HepG2 (cell line): Measurements from ENCODE around the gene ANKEF1. TPM values are rescaled to one million over a fixed set of nuclear protein-coding genes. Genes with fewer than 3 reads are reported as not detected.

ENCODE experiments used
- ATAC-seq: fragments of 200-7000 bp; cut with Tn5 transposase; 3 replicates; pipeline ENCODE4 v1.9.1; 2020; ENCODE audit warnings: mild to moderate bottlenecking, moderate library complexity
- BruUV-seq: library from RNA; stranded (reverse); fragments of 400-500 nt; replicated peaks from 2 replicates; lab custom pipeline; 2021; lab: Mats Ljungman, UMichigan
- CTCF ChIA-PET: fragments of 300-600 bp; formaldehyde crosslinking; extraction: SDS; loops from one replicate; lab custom pipeline; 2021; ENCODE audit warnings: low total read pairs, inconsistent platforms, low intra/inter-chr PET ratio; lab: Yijun Ruan, JAX
- POLR2A ChIA-PET: fragments of 350-600 bp; sonication (Branson Sonifier 250); formaldehyde crosslinking; loops from one replicate; lab custom pipeline; 2020; ENCODE audit warnings: antibody characterized with exemption, inconsistent platforms; lab: Yijun Ruan, JAX
- DNase-seq: peaks from one replicate; pipeline ENCODE4 v3.0.0-alpha.2; 2015; ENCODE audit warnings: low spot score
- FAIRE-seq: peaks from 3 replicates; lab custom pipeline; 2011; peaks lifted over from hg19 to GRCh38; lab: Jason Lieb, UNC
- H2AFZ ChIP-seq: one replicate; pipeline ENCODE4 v1.6.1; 2011; ENCODE audit warnings: low read length, inconsistent platforms
- H3K27ac ChIP-seq: fragments of 300-600 bp; 3 replicates; pipeline ENCODE4 v1.8.0; 2011; ENCODE audit warnings: mixed run types, mild to moderate bottlenecking, mixed read lengths, low read length, inconsistent platforms; ENCODE audit not compliant: insufficient read depth; ENCODE audit errors: extremely low read length
- H3K27me3 ChIP-seq, 2 experiments: fragments of 200-600 bp in 1 of 2; 2 replicates in 1 of 2; 3 replicates in 1 of 2; pipeline versions ENCODE4 v1.6.0 to v1.8.0; 2011; ENCODE audit warnings: low read length in 2 of 2, mild to moderate bottlenecking in 2 of 2, moderate library complexity in 2 of 2, inconsistent platforms in 1 of 2; ENCODE audit not compliant: insufficient read depth in 2 of 2, control insufficient read depth in 1 of 2
- H3K36me3 ChIP-seq, 2 experiments: fragments of 200-600 bp in 1 of 2; replicated peaks in 1 of 2; 2 replicates in 1 of 2; 3 replicates in 1 of 2; pipeline versions ENCODE4 v1.5.1 to v1.8.0; 2011; ENCODE audit warnings: low read length in 2 of 2, inconsistent platforms in 1 of 2; ENCODE audit not compliant: insufficient read depth in 2 of 2, control insufficient read depth in 1 of 2
- H3K4me1 ChIP-seq: 2 replicates; pipeline ENCODE4 v1.5.1; 2012; ENCODE audit warnings: low read length, inconsistent platforms; ENCODE audit not compliant: insufficient read depth
- H3K4me2 ChIP-seq: 2 replicates; pipeline ENCODE4 v1.6.0; 2011; ENCODE audit warnings: low read depth, low read length, inconsistent platforms
- H3K4me3 ChIP-seq, 3 experiments: fragments of 200-600 bp in 1 of 3; sonication (generic), shearing (Covaris generic) in 1 of 3; replicated peaks in 1 of 3; 2 replicates each; pipeline ENCODE4 v1.5.1; 2011 to 2016; ENCODE audit warnings: low read length in 3 of 3, inconsistent platforms in 2 of 3, low read depth in 2 of 3, mild to moderate bottlenecking in 2 of 3, control low read depth in 1 of 3, mixed read lengths in 1 of 3; ENCODE audit not compliant: insufficient read depth in 1 of 3
- H3K79me2 ChIP-seq: one replicate; pipeline ENCODE4 v1.6.1; 2011; ENCODE audit warnings: low read length, inconsistent platforms; ENCODE audit not compliant: insufficient read depth
- H3K9ac ChIP-seq: 2 replicates; pipeline ENCODE4 v1.6.0; 2011; ENCODE audit warnings: mild to moderate bottlenecking, low read depth, low read length, inconsistent platforms; ENCODE audit not compliant: insufficient read depth
- H3K9me3 ChIP-seq: 2 replicates; pipeline ENCODE4 v1.5.1; 2012; ENCODE audit warnings: mild to moderate bottlenecking, low read length
- H4K20me1 ChIP-seq: 2 replicates; pipeline ENCODE4 v1.6.0; 2011; ENCODE audit warnings: inconsistent platforms, mild to moderate bottlenecking, low read length, moderate library complexity; ENCODE audit not compliant: insufficient read depth
- ASH2L ChIP-seq: fragments of 300-600, 200-600 bp; sonication (generic); IDR thresholded peaks from 2 replicates; pipeline ENCODE4 v1.7.0; 2017; ENCODE audit warnings: low read depth, mild to moderate bottlenecking, moderate library complexity, mixed read lengths, low read length; ENCODE audit not compliant: insufficient read length
- EP300 ChIP-seq, 3 experiments: sonication (generic) in 1 of 3; formaldehyde crosslinking in 1 of 3; IDR thresholded peaks; 2 replicates each; pipeline versions ENCODE4 v1.5.1 to v1.6.1; 2011 to 2020; ENCODE audit warnings: low read depth in 2 of 3, low read length in 2 of 3, borderline replicate concordance in 1 of 3, improper control_type of control experiment in 1 of 3, mild to moderate bottlenecking in 1 of 3, missing genetic modification reagents in 1 of 3, moderate library complexity in 1 of 3
- FIP1L1 ChIP-seq: fragments of 200-400 bp; formaldehyde crosslinking; IDR thresholded peaks from 2 replicates; pipeline ENCODE4 v1.6.1; 2018; ENCODE audit warnings: low read depth, mild to moderate bottlenecking, low read length, moderate library complexity, borderline replicate concordance; ENCODE audit not compliant: insufficient read depth
- IKZF4 ChIP-seq: sonication (generic); formaldehyde crosslinking; IDR thresholded peaks from 2 replicates; pipeline ENCODE4 v1.5.1; 2020; ENCODE audit warnings: borderline replicate concordance, mild to moderate bottlenecking, low read depth, missing genetic modification reagents; ENCODE audit errors: not compliant biosample characterization
- IRF9 ChIP-seq: sonication (generic); formaldehyde crosslinking; IDR thresholded peaks from 2 replicates; pipeline ENCODE4 v1.8.0; 2022; ENCODE audit warnings: missing genetic modification reagents, mild to moderate bottlenecking, borderline replicate concordance
- PCBP1 ChIP-seq: fragments of 200-400 bp; formaldehyde crosslinking; IDR thresholded peaks from 2 replicates; pipeline ENCODE4 v1.6.1; 2017; ENCODE audit warnings: mild to moderate bottlenecking, low read depth, low read length, borderline replicate concordance
- RFX3 ChIP-seq: IDR thresholded peaks from 2 replicates; pipeline ENCODE4 v1.6.1; 2016; ENCODE audit warnings: missing biosample characterization, missing genetic modification reagents
- WGBS: methylation state at CpG from one replicate; pipeline ENCODE4 v1.1.6; 2017; ENCODE audit warnings: low lambda C conversion rate; 5-methylcytosine and 5-hydroxymethylcytosine counted together
- in situ Hi-C: cut with HindIII; loops from 2 replicates; pipeline ENCODE4 v1.10.0; 2017; ENCODE audit warnings: low pct_unique_long_range_greater_than_20kb; ENCODE audit not compliant: extremely low pct_ligation_motif_present
- intact Hi-C: fragments of 100-400 bp; cut with micrococcal nuclease; formaldehyde crosslinking; loops from one replicate; pipeline ENCODE4 v1.10.0; 2022; ENCODE audit not compliant: unreplicated experiment
- polyA plus RNA-seq, 8 experiments: library from polyadenylated mRNA; depleted of rRNA in 3 of 8; stranded (reverse) in 7 of 8; unstranded in 1 of 8; fragments of >200 nt; fragmentation: Illumina TruSeq in 4 of 8; extraction: Trizol in 4 of 8; gene quantifications; 2 replicates each; pipeline versions ENCODE4 v1.2.1 to v1.2.3, GENCODE V29; 2011 to 2016; ENCODE audit warnings: low read depth in 4 of 8, missing spikeins in 1 of 8, mixed read lengths in 1 of 8; ENCODE audit not compliant: insufficient read depth in 1 of 8
- total RNA-seq, 5 experiments: library from RNA; depleted of rRNA; stranded (reverse); fragments of >200 nt; fragmentation: Illumina TruSeq; extraction: Trizol; gene quantifications; 2 replicates each; pipeline ENCODE4 v1.2.3, GENCODE V29; 2016; ENCODE audit warnings: low read depth in 1 of 5
- TF ChIP-seq, protein P1 (sequence below): sonication (generic); formaldehyde crosslinking; IDR thresholded peaks from 2 replicates; pipeline ENCODE4 v1.5.0; 2020; ENCODE audit warnings: mild to moderate bottlenecking, missing genetic modification reagents, moderate library complexity

ANKEF1 gene
- total and polyA plus RNA-seq, 2 of the 13 experiments (the other 11 are each of a cell fraction or from before 2014, with no cell fraction given) = 3.1 to 8.6 TPM

GRCh38 chr20:10077886-10078285 is 43.1 kb downstream of the ANKEF1 start:
- 14% methylated on average over 2 of the region's 2 CpGs for WGBS
- H3K36me3 ChIP-seq = no peaks in the 10 kb centered on the region
- ChIA-PET POLR2A (interaction anchor here (1.3 kb wide), 1 partner anchor 357 kb away, joined by 3 read pairs; the partner anchor contains the start of gene SLX4IP), CTCF (interaction anchor here (1.9 kb wide), 1 partner anchor 99 kb away, joined by 7 read pairs; no protein-coding TSS in a partner anchor)
- H2AFZ ChIP-seq = no peak overlapping the region
- no peaks in the 10 kb centered on the region for H4K20me1 ChIP-seq
- H3K4me2 ChIP-seq = no peak overlapping the region
- no TSS peak for BruUV-seq
- H3K9ac ChIP-seq = no peak overlapping the region
- no peak for FAIRE-seq
- no peak for DNase-seq
- no peak for ATAC-seq
- no peak overlapping the region for H3K27ac ChIP-seq
- in situ Hi-C loops (loop anchor here (25.0 kb wide), 2 partner anchors 666 to 1459 kb away; no protein-coding TSS in a partner anchor), intact Hi-C loops (loop anchor here (1.0 kb wide), 1 partner anchor 100 kb away; no protein-coding TSS in a partner anchor)
- H3K4me3 ChIP-seq = no peak overlapping the region
- TF ChIP-seq IRF9 (CRISPR knock-in tag) = no peak
- H3K9me3 ChIP-seq = no peaks in the 10 kb centered on the region
- H3K27me3 ChIP-seq = no peaks in the 10 kb centered on the region
- H3K4me1 ChIP-seq = peaks cover 14% of the 10 kb centered on the region
- H3K79me2 ChIP-seq = no peaks in the 10 kb centered on the region

GRCh38 chr20:10078403-10078802 is 43.6 kb downstream of the ANKEF1 start:
- no peak for FAIRE-seq
- TF ChIP-seq PCBP1 (no peak), IKZF4 (CRISPR knock-in tag) (no peak), EP300 (IDR thresholded peaks at IDR 0.05; ENCODE audit: low read depth in 2 of 2, low read length in 2 of 2) (no peak), EP300 (CRISPR knock-in tag; IDR thresholded peaks at IDR 0.05; ENCODE audit: borderline replicate concordance) (no peak), ASH2L (no peak), FIP1L1 (no peak), RFX3 (CRISPR knock-in tag) (no peak)
- TF ChIP-seq, protein P1, sequence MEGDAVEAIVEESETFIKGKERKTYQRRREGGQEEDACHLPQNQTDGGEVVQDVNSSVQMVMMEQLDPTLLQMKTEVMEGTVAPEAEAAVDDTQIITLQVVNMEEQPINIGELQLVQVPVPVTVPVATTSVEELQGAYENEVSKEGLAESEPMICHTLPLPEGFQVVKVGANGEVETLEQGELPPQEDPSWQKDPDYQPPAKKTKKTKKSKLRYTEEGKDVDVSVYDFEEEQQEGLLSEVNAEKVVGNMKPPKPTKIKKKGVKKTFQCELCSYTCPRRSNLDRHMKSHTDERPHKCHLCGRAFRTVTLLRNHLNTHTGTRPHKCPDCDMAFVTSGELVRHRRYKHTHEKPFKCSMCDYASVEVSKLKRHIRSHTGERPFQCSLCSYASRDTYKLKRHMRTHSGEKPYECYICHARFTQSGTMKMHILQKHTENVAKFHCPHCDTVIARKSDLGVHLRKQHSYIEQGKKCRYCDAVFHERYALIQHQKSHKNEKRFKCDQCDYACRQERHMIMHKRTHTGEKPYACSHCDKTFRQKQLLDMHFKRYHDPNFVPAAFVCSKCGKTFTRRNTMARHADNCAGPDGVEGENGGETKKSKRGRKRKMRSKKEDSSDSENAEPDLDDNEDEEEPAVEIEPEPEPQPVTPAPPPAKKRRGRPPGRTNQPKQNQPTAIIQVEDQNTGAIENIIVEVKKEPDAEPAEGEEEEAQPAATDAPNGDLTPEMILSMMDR (CRISPR knock-in tag) = no peak
- TF ChIP-seq, all 625 proteins: peak for 0
- no peak overlapping the region for H3K4me3 ChIP-seq
- no peak overlapping the region for H2AFZ ChIP-seq
- intact Hi-C loops (no loop called here), in situ Hi-C loops (loop anchor here (25.0 kb wide), 2 partner anchors 666 to 1459 kb away; no protein-coding TSS in a partner anchor)
- no TSS peak for BruUV-seq
- ChIA-PET CTCF (no interaction called here), POLR2A (no interaction called here)
- H3K9me3 ChIP-seq = no peaks in the 10 kb centered on the region
- H3K36me3 ChIP-seq = no peaks in the 10 kb centered on the region
- no peak overlapping the region for H3K4me2 ChIP-seq
- H3K27ac ChIP-seq = no peak overlapping the region
- no peak overlapping the region for H3K9ac ChIP-seq
- DNase-seq (no peak), ATAC-seq (no peak)
- 47% methylated on average over 3 of the region's 3 CpGs for WGBS
- peaks cover 14% of the 10 kb centered on the region for H3K4me1 ChIP-seq
- H4K20me1 ChIP-seq = no peaks in the 10 kb centered on the region
- no peaks in the 10 kb centered on the region for H3K79me2 ChIP-seq
- H3K27me3 ChIP-seq = no peaks in the 10 kb centered on the region
